HG03064 (cell line): Measurements from ENCODE around the gene RBBP5.

ENCODE experiments used
- ATAC-seq: cut with Tn5 transposase; IDR thresholded peaks from one replicate; pipeline ENCODE4 v1.9.1; 2021; ENCODE audit warnings: low read depth; ENCODE audit not compliant: unreplicated experiment

The RBBP5 gene

DNA sequence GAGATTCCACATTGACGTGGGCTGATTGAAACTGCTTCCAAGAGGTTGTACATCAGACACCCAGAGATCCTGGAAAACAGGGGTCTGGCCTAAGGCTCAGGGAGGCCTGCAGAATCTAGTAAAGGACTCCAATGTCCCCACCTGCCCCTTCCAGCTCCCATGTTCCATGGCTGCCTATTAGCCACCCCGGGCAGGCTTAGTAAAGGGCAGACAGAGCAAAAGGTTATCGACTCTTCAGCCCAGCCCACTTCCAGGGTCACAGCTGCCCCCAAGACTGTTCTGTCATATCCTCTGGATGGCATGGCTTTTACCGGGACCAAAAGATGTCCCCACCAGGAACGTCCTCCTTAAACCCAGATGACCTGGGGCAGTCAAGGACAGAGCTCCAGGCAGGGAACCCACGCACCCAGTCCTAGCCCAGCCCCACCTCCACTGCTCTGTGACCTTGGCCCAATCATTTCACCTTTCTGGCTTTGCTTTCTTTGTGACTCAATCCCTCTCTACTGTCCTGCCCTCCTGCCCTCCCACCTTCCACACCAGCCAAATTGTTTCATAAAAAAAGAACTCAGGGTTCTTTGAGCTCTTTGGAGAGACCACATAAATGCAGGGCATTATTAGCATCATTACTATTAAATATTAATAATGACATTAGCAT is 83.5 kb downstream of the RBBP5 start:
- no peak for ATAC-seq

DNA sequence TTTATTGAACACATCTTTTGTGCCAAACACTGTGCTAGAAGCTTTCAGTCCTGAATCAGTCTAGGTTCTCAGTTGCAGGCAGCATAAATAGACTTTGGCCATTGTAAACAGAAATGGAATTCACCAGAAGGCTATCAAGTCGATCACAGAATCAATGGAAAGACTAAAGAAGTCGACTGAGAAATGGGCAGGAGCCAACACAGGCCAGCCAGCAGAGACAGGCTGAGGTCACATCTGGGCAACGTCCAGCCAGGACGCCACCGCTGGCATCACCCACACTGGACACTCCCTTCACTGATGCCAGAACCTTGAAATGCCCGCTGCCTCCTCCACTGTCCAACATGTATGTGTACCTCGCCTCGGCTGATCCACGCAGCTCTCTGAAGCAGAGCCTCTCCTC is 84.2 kb downstream of the RBBP5 start:
- no peak for ATAC-seq
